ENCODE results near the gene KIF5B. TPM values are rescaled to one million over a fixed set of nuclear protein-coding genes. Genes with fewer than 3 reads are reported as not detected.

Gene KIF5B
- total and polyA plus RNA-seq, 2 of the 8 experiments (the other 6 are each of a cell fraction or from before 2014, with no cell fraction given), result 9.8 to 68.4 TPM

- H3K23me2 ChIP-seq (ENCODE audit: low read depth, low read length), result peaks cover 2% of the 10 kb centered on the region; the same call in 1 of the 2 replicates
- no peak overlapping the region for H3K4me2 ChIP-seq (ENCODE audit: insufficient read depth in 1 of 2, low read depth in 2 of 2, low read length in 2 of 2)
- no peaks in the 10 kb centered on the region; the same call in 1 of the 2 replicates for H3K79me1 ChIP-seq (ENCODE audit: low read depth, low read length)
- H3K18ac ChIP-seq (ENCODE audit: extremely low read depth, low read length), result no peak overlapping the region
- no peak overlapping the region for H2BK15ac ChIP-seq (ENCODE audit: low read length)
- POLR2A ChIA-PET (ENCODE audit: partially characterized antibody), result no interaction called here
- H2BK12ac ChIP-seq (ENCODE audit: low read depth, low read length), result no peak overlapping the region
- no peak overlapping the region for H3K4me3 ChIP-seq (ENCODE audit: extremely low read depth in 1 of 4, insufficient read depth in 2 of 4, low read depth in 3 of 4, low read length in 4 of 4)
- peaks cover 0 to 7% (median 3%) of the 10 kb centered on the region in 4 experiments; a peak in 3 of 7 replicates for H3K4me1 ChIP-seq (replicated peaks in 1 of 4; ENCODE audit: control insufficient read depth in 3 of 4, insufficient read depth in 4 of 4, low read length in 3 of 4)
- H3K4ac ChIP-seq (replicated peaks; ENCODE audit: insufficient read length, low read depth, low read length), result no peak overlapping the region
- H2BK120ac ChIP-seq (replicated peaks; ENCODE audit: low read depth, low read length), result no peak overlapping the region
- peaks cover 22 to 34% of the 10 kb centered on the region in 2 experiments for H4K20me1 ChIP-seq (replicated peaks in 1 of 2; ENCODE audit: control insufficient read depth in 1 of 2, insufficient read depth in 2 of 2, low read length in 2 of 2)
- FAIRE-seq (no peak), DNase-seq (ENCODE audit: low read depth in 1 of 2, low spot score in 2 of 2) (no peak)
- TF ChIP-seq TEAD4 (IDR thresholded peaks at IDR 0.05; ENCODE audit: low read depth, low read length) (no peak), RAD21 (IDR thresholded peaks at IDR 0.05 in 1 of 2, conservative IDR thresholded peaks at IDR 0.05 in 1 of 2; ENCODE audit: low read depth in 2 of 2, low read length in 2 of 2) (no peak), CREB1 (IDR thresholded peaks at IDR 0.05) (no peak), CBX5 (IDR thresholded peaks at IDR 0.05; ENCODE audit: low read depth, low read length) (no peak), TAF7 (optimal IDR thresholded peaks at IDR 0.05; ENCODE audit: borderline replicate concordance, low read depth, low read length) (no peak), BACH1 (IDR thresholded peaks at IDR 0.05; ENCODE audit: low read length) (no peak), SIX5 (IDR thresholded peaks at IDR 0.05; ENCODE audit: low read depth, low read length) (no peak), ATF3 (IDR thresholded peaks at IDR 0.05; ENCODE audit: insufficient read depth, low read depth, low read length) (no peak), E2F6 (IDR thresholded peaks at IDR 0.05) (no peak), HDAC2 (IDR thresholded peaks at IDR 0.05; ENCODE audit: borderline replicate concordance in 1 of 2, low read depth in 2 of 2, low read length in 2 of 2) (no peak), SUZ12 (IDR thresholded peaks at IDR 0.05; ENCODE audit: low read length) (no peak)
- no peak overlapping the region for H2BK20ac ChIP-seq (ENCODE audit: low read length)
- H4K91ac ChIP-seq (replicated peaks; ENCODE audit: insufficient read length, low read length), result no peak overlapping the region
- H3K9ac ChIP-seq (replicated peaks in 1 of 4; ENCODE audit: extremely low read depth in 1 of 4, low read depth in 3 of 4, low read length in 3 of 4), result no peak overlapping the region
- no peak overlapping the region for H4K5ac ChIP-seq (ENCODE audit: insufficient read length, low read depth, low read length)
- no peak overlapping the region for H2BK5ac ChIP-seq (ENCODE audit: low read depth, low read length)
- CTCF ChIA-PET (ENCODE audit: partially characterized antibody), result interaction anchor here (1.2 kb wide), 1 partner anchor 163 kb away, joined by 3 read pairs; no protein-coding TSS in a partner anchor
- H3K79me2 ChIP-seq (ENCODE audit: control insufficient read depth in 1 of 2, insufficient read depth in 2 of 2, low read length in 2 of 2), result peaks cover 43 to 99% of the 10 kb centered on the region in 2 experiments
- no peak overlapping the region for H2AFZ ChIP-seq (ENCODE audit: low read length)
- H2AK5ac ChIP-seq (ENCODE audit: low read depth, low read length), result no peak overlapping the region
- H3K27ac ChIP-seq (ENCODE audit: low read depth, low read length), result no peak overlapping the region
- peaks cover 4 to 45% (median 27%) of the 10 kb centered on the region in 4 experiments; a peak in 5 of 8 replicates for H3K36me3 ChIP-seq (ENCODE audit: control insufficient read depth in 2 of 4, insufficient read depth in 4 of 4, low read length in 3 of 4)
- H3K56ac ChIP-seq (replicated peaks; ENCODE audit: insufficient read length, low read depth, low read length), result no peak overlapping the region
- no peak overlapping the region for H3K14ac ChIP-seq (ENCODE audit: insufficient read length)
- H4K8ac ChIP-seq (ENCODE audit: extremely low read depth, insufficient read depth, low read length), result no peak overlapping the region
- no peaks in the 10 kb centered on the region for H3K27me3 ChIP-seq (replicated peaks in 1 of 4; ENCODE audit: control insufficient read depth in 3 of 4, extremely low read depth in 1 of 4, insufficient read depth in 3 of 4, low read length in 3 of 4)
- no peaks in the 10 kb centered on the region for H3K9me3 ChIP-seq (ENCODE audit: insufficient read depth in 2 of 2, low read depth in 1 of 2, low read length in 1 of 2)
- H3K23ac ChIP-seq (ENCODE audit: insufficient read length), result no peak overlapping the region
Measured at GRCh38 chr10:32047881-32048280, 8.3 kb downstream of the KIF5B start.
